HEK293 (cell line): ENCODE results near the gene SEMA6A.

Source experiments
- CTCF ChIA-PET: fragments of 350-600 bp; formaldehyde crosslinking; extraction: SDS; loops from one replicate; lab custom pipeline; 2021; ENCODE audit warnings: antibody characterized with exemption; lab: Yijun Ruan, JAX
- POLR2A ChIA-PET: fragments of 300-600 bp; formaldehyde crosslinking; extraction: SDS; loops from one replicate; lab custom pipeline; 2020; ENCODE audit warnings: antibody characterized with exemption, inconsistent platforms; lab: Yijun Ruan, JAX
- H3K27ac ChIP-seq: fragments of 200-500 bp; sonication (Bioruptor generic); 2 replicates; pipeline ENCODE4 v1.5.1; 2014; ENCODE audit warnings: low read depth, low read length, control low read depth, inconsistent platforms; ENCODE audit errors: extremely low read depth
- H3K36me3 ChIP-seq, 2 experiments: fragments of 200-500 bp in 1 of 2; sonication (Bioruptor generic) in 1 of 2; 1 replicate in 1 of 2; 2 replicates in 1 of 2; pipeline ENCODE4 v1.5.1; 2014 to 2017; ENCODE audit warnings: inconsistent platforms in 2 of 2, low read length in 2 of 2; ENCODE audit not compliant: control insufficient read depth in 2 of 2, insufficient read depth in 1 of 2
- H3K4me1 ChIP-seq: fragments of 200-500 bp; sonication (Bioruptor generic); 2 replicates; pipeline ENCODE4 v1.5.1; 2014; ENCODE audit warnings: mild to moderate bottlenecking, low read length, inconsistent platforms; ENCODE audit not compliant: control insufficient read depth, insufficient read depth
- H3K4me3 ChIP-seq: 2 replicates; pipeline ENCODE4 v1.5.1; 2011; ENCODE audit warnings: low read depth, mild to moderate bottlenecking, control low read depth, low read length, moderate library complexity
- H3K9me3 ChIP-seq: fragments of 200-500 bp; sonication (Bioruptor generic); 2 replicates; pipeline ENCODE4 v1.5.1; 2014; ENCODE audit warnings: low read depth, low read length, inconsistent platforms; ENCODE audit not compliant: control insufficient read depth, insufficient read depth
- PRDM4 ChIP-seq: fragments of 450-650 bp; formaldehyde crosslinking; IDR thresholded peaks from 2 replicates; pipeline ENCODE4 v1.5.1; 2017; ENCODE audit warnings: missing biosample characterization, missing genetic modification characterization
- SCRT2 ChIP-seq: fragments of 450-650 bp; formaldehyde crosslinking; IDR thresholded peaks from 2 replicates; pipeline ENCODE4 v1.5.1; 2016; ENCODE audit warnings: missing biosample characterization, missing genetic modification characterization
- TSHZ1 ChIP-seq: fragments of 450-650 bp; formaldehyde crosslinking; IDR thresholded peaks from 2 replicates; pipeline ENCODE4 v1.5.1; 2016; ENCODE audit warnings: missing biosample characterization, missing genetic modification characterization, borderline replicate concordance
- ZBTB11 ChIP-seq: fragments of 450-650 bp; formaldehyde crosslinking; conservative IDR thresholded peaks from 2 replicates; pipeline ENCODE4 v1.5.1; 2016; ENCODE audit warnings: low read depth, missing biosample characterization, missing genetic modification characterization
- ZBTB20 ChIP-seq: fragments of 450-650 bp; formaldehyde crosslinking; IDR thresholded peaks from 2 replicates; pipeline ENCODE4 v1.5.1; 2016; ENCODE audit warnings: missing biosample characterization, missing genetic modification characterization
- ZBTB21 ChIP-seq: fragments of 450-650 bp; formaldehyde crosslinking; IDR thresholded peaks from 2 replicates; pipeline ENCODE4 v1.5.1; 2017; ENCODE audit warnings: missing biosample characterization, missing genetic modification characterization
- ZBTB8A ChIP-seq: fragments of 450-650 bp; formaldehyde crosslinking; IDR thresholded peaks from 2 replicates; pipeline ENCODE4 v1.5.1; 2016; ENCODE audit warnings: missing biosample characterization, missing genetic modification characterization
- ZEB2 ChIP-seq: fragments of 450-650 bp; formaldehyde crosslinking; IDR thresholded peaks from 2 replicates; pipeline ENCODE4 v1.5.1; 2016; ENCODE audit warnings: missing biosample characterization, missing genetic modification characterization
- ZFP69B ChIP-seq: fragments of 450-650 bp; formaldehyde crosslinking; IDR thresholded peaks from 2 replicates; pipeline ENCODE4 v1.5.1; 2016; ENCODE audit warnings: missing biosample characterization, missing genetic modification characterization
- ZNF202 ChIP-seq: fragments of 450-650 bp; formaldehyde crosslinking; IDR thresholded peaks from 2 replicates; pipeline ENCODE4 v1.5.1; 2016; ENCODE audit warnings: missing biosample characterization, missing genetic modification characterization, borderline replicate concordance
- ZNF274 ChIP-seq, 2 experiments: fragments of 200-500 bp in 1 of 2; fragments of 450-650 bp in 1 of 2; sonication (Bioruptor generic) in 1 of 2; formaldehyde crosslinking in 1 of 2; IDR thresholded peaks; 2 replicates each; pipeline versions ENCODE4 v1.5.1 to v1.6.1; 2014 to 2016; ENCODE audit warnings: borderline replicate concordance in 1 of 2, inconsistent platforms in 1 of 2, low read length in 1 of 2, missing biosample characterization in 1 of 2, missing genetic modification characterization in 1 of 2
- ZNF394 ChIP-seq: fragments of 450-650 bp; formaldehyde crosslinking; IDR thresholded peaks from 2 replicates; pipeline ENCODE4 v1.5.1; 2016; ENCODE audit warnings: missing biosample characterization, missing genetic modification characterization, mild to moderate bottlenecking, moderate library complexity, borderline replicate concordance
- ZNF501 ChIP-seq: fragments of 450-650 bp; formaldehyde crosslinking; IDR thresholded peaks from 2 replicates; pipeline ENCODE4 v1.5.1; 2016; ENCODE audit warnings: missing biosample characterization, missing genetic modification characterization
- ZNF645 ChIP-seq: fragments of 450-650 bp; formaldehyde crosslinking; IDR thresholded peaks from 2 replicates; pipeline ENCODE4; 2016; ENCODE audit warnings: missing biosample characterization, missing genetic modification characterization
- ZNF830 ChIP-seq: fragments of 450-650 bp; IDR thresholded peaks from 2 replicates; pipeline ENCODE4 v1.5.0; 2018; ENCODE audit warnings: missing biosample characterization, missing genetic modification characterization, low read depth, mild to moderate bottlenecking, moderate library complexity

The SEMA6A gene

GRCh38 chr5:116472274-116472673 lies 102.3 kb downstream of the SEMA6A start:
- no peaks in the 10 kb centered on the region; the same call in 1 of the 2 replicates for H3K9me3 ChIP-seq
- POLR2A ChIA-PET, result no interaction called here
- no peak overlapping the region for H3K27ac ChIP-seq
- CTCF ChIA-PET, result interaction anchor here (0.6 to 1.2 kb wide), 2 partner anchors 24 to 26 kb away, joined by 3 read pairs; no protein-coding TSS in a partner anchor
- TF ChIP-seq ZNF645 (tag by site-specific recombination), result no peak
- TF ChIP-seq TSHZ1 (tag by site-specific recombination), result no peak
- TF ChIP-seq ZEB2 (tag by site-specific recombination), result no peak
- no peak for TF ChIP-seq PRDM4
- TF ChIP-seq ZBTB11 (tag by site-specific recombination), result no peak
- TF ChIP-seq ZFP69B (tag by site-specific recombination), result no peak
- TF ChIP-seq SCRT2 (tag by site-specific recombination), result no peak
- no peak for TF ChIP-seq ZNF202 (tag by site-specific recombination)
- no peak for TF ChIP-seq ZBTB20 (tag by site-specific recombination)
- TF ChIP-seq ZNF501, result no peak
- TF ChIP-seq ZBTB8A (tag by site-specific recombination), result no peak
- TF ChIP-seq ZBTB21, result no peak
- no peak for TF ChIP-seq ZNF274 (IDR thresholded peaks at IDR 0.05; ENCODE audit: low read length)
- no peak for TF ChIP-seq ZNF274 (tag by site-specific recombination; IDR thresholded peaks at IDR 0.05; ENCODE audit: borderline replicate concordance)
- no peak for TF ChIP-seq ZNF394 (tag by site-specific recombination)
- no peak for TF ChIP-seq ZNF830 (tag by site-specific recombination)
- H3K4me3 ChIP-seq, result no peak overlapping the region
- H3K36me3 ChIP-seq, result peaks cover 3 to 83% of the 10 kb centered on the region in 2 experiments; a peak in 2 of 3 replicates
- H3K4me1 ChIP-seq, result no peaks in the 10 kb centered on the region
